CD14-positive monocyte (primary cell): ENCODE results near the gene KCNQ1. TPM values are rescaled to one million over a fixed set of nuclear protein-coding genes. Genes with fewer than 3 reads are reported as not detected.

ENCODE experiments used
- DNase-seq, 3 donors: peaks; one replicate each; pipeline ENCODE4 v3.0.0-alpha.2; 2011 to 2022
- H2AFZ ChIP-seq: 2 replicates; pipeline ENCODE4 v1.6.0; 2012; ENCODE audit warnings: mild to moderate bottlenecking, low read depth, low read length, inconsistent platforms; ENCODE audit not compliant: insufficient read depth, poor library complexity, severe bottlenecking
- H3K27ac ChIP-seq, 2 donors: 1 replicate in 1 of 2; 2 replicates in 1 of 2; pipeline ENCODE4 v1.5.1; 2012 to 2013; ENCODE audit warnings: low read length in 2 of 2, control low read depth in 1 of 2, inconsistent platforms in 1 of 2, low read depth in 1 of 2, mild to moderate bottlenecking in 1 of 2
- H3K27me3 ChIP-seq, 2 donors: one replicate each; pipeline versions ENCODE4 v1.6.0 to v1.6.1; 2011 to 2013; ENCODE audit warnings: low read length in 2 of 2; ENCODE audit not compliant: control insufficient read depth in 2 of 2, insufficient read depth in 2 of 2
- H3K36me3 ChIP-seq, 2 donors: replicated peaks in 1 of 2; 1 replicate in 1 of 2; 2 replicates in 1 of 2; pipeline versions ENCODE4 v1.5.1 to v1.6.1; 2012 to 2013; ENCODE audit warnings: low read length in 2 of 2, control low read depth in 1 of 2, inconsistent platforms in 1 of 2, mild to moderate bottlenecking in 1 of 2; ENCODE audit not compliant: insufficient read depth in 2 of 2, control insufficient read depth in 1 of 2
- H3K4me1 ChIP-seq, 2 donors: 1 replicate in 1 of 2; 2 replicates in 1 of 2; pipeline versions ENCODE4 v1.5.1 to v1.6.1; 2012 to 2013; ENCODE audit warnings: low read length in 2 of 2, control low read depth in 1 of 2, inconsistent platforms in 1 of 2, mild to moderate bottlenecking in 1 of 2, moderate library complexity in 1 of 2; ENCODE audit not compliant: insufficient read depth in 2 of 2, control insufficient read depth in 1 of 2
- H3K4me2 ChIP-seq: replicated peaks from 2 replicates; pipeline ENCODE3; 2012; ENCODE audit warnings: low read length, moderate library complexity, mild to moderate bottlenecking; ENCODE audit not compliant: poor library complexity, severe bottlenecking; ENCODE audit errors: extremely low read depth
- H3K4me3 ChIP-seq, 3 experiments: fragments of 200-600 bp in 1 of 3; sonication (generic) in 1 of 3; replicated peaks in 1 of 3; 1 replicate in 2 of 3; 2 replicates in 1 of 3; pipeline ENCODE4 v1.5.1; 2011 to 2013; ENCODE audit warnings: low read length in 3 of 3, mild to moderate bottlenecking in 3 of 3, control low read depth in 2 of 3, low read depth in 2 of 3, inconsistent platforms in 1 of 3, moderate library complexity in 1 of 3
- H3K79me2 ChIP-seq: 2 replicates; pipeline ENCODE4 v1.6.0; 2012; ENCODE audit warnings: mild to moderate bottlenecking, control low read depth, inconsistent platforms, low read length, moderate library complexity; ENCODE audit not compliant: insufficient read depth
- H3K9ac ChIP-seq: 2 replicates; pipeline ENCODE4 v1.6.0; 2017; ENCODE audit warnings: low read length, mild to moderate bottlenecking; ENCODE audit not compliant: insufficient read depth, poor library complexity, severe bottlenecking
- H3K9me3 ChIP-seq, 2 donors: replicated peaks in 1 of 2; 1 replicate in 1 of 2; 2 replicates in 1 of 2; pipeline versions ENCODE4 v1.5.1 to v1.6.1; 2012 to 2013; ENCODE audit warnings: low read length in 2 of 2, control low read depth in 1 of 2; ENCODE audit not compliant: control insufficient read depth in 1 of 2, insufficient read depth in 1 of 2
- H4K20me1 ChIP-seq: 2 replicates; pipeline ENCODE4 v1.6.0; 2012; ENCODE audit warnings: mild to moderate bottlenecking, low read length, control low read depth, moderate library complexity; ENCODE audit not compliant: insufficient read depth
- H3K27ac Mint-ChIP-seq, 7 donors: one replicate each; pipeline ENCODE4 v1.8.0; 2020; ENCODE audit warnings: mild to moderate bottlenecking in 7 of 7, mixed read lengths in 7 of 7, moderate library complexity in 6 of 7, inconsistent platforms in 2 of 7
- H3K27me3 Mint-ChIP-seq, 3 donors: one replicate each; pipeline ENCODE4 v1.8.0; 2021 to 2022; ENCODE audit warnings: low read depth in 3 of 3, mild to moderate bottlenecking in 3 of 3, mixed read lengths in 3 of 3, moderate library complexity in 3 of 3, inconsistent platforms in 1 of 3
- H3K36me3 Mint-ChIP-seq, 2 donors: one replicate each; pipeline ENCODE4 v1.8.0; 2020; ENCODE audit warnings: mixed read lengths in 2 of 2, inconsistent platforms in 1 of 2, mild to moderate bottlenecking in 1 of 2
- H3K4me1 Mint-ChIP-seq: one replicate; pipeline ENCODE4 v1.8.0; 2020; ENCODE audit warnings: mild to moderate bottlenecking, mixed read lengths
- H3K4me3 Mint-ChIP-seq, 2 donors: one replicate each; pipeline ENCODE4 v1.8.0; 2020; ENCODE audit warnings: mild to moderate bottlenecking in 2 of 2, mixed read lengths in 2 of 2, moderate library complexity in 1 of 2
- H3K9me3 Mint-ChIP-seq, 7 donors: one replicate each; pipeline ENCODE4 v1.8.0; 2020 to 2022; ENCODE audit warnings: mixed read lengths in 7 of 7, mild to moderate bottlenecking in 6 of 7, moderate library complexity in 6 of 7, inconsistent platforms in 2 of 7
- CTCF ChIP-seq: fragments of 200-600 bp; IDR thresholded peaks from one replicate; pipeline ENCODE4 v1.8.0; 2022; ENCODE audit warnings: antibody characterized with exemption, mild to moderate bottlenecking
- WGBS: methylation state at CpG from one replicate; pipeline ENCODE4 v1.1.5; 2013; ENCODE audit warnings: missing lambda C conversion rate; ENCODE audit not compliant: insufficient coverage; 5-methylcytosine and 5-hydroxymethylcytosine counted together
- intact Hi-C, 2 donors: fragments of 100-400 bp; cut with micrococcal nuclease; formaldehyde crosslinking; loops; one replicate each; pipeline versions ENCODE4 v1.15.0 to v1.15.1; 2023
- polyA plus RNA-seq, 3 donors: library from polyadenylated mRNA; depleted of rRNA in 1 of 3; unstranded in 2 of 3; stranded (reverse) in 1 of 3; fragments of 300-500 nt in 2 of 3; fragments of >200 nt in 1 of 3; fragmentation: Illumina TruSeq in 2 of 3; gene quantifications; 1 replicate in 2 of 3; 2 replicates in 1 of 3; pipeline ENCODE4 v1.2.3, GENCODE V29; 2012 to 2021

Gene KCNQ1
- polyA plus RNA-seq, 3 donors = 14.9 to 31.8 (median 21.6) TPM

- no peaks in the 10 kb centered on the region for H3K9me3 ChIP-seq
- no peaks in the 10 kb centered on the region for H3K36me3 ChIP-seq
- H3K27me3 ChIP-seq = no peaks in the 10 kb centered on the region
- Mint-ChIP-seq H3K27ac (peak overlapping the region in 1 of 7 donors; percentile 1), H3K4me1 (peaks cover 19% of the 10 kb centered on the region), H3K9me3 (no peaks in the 10 kb centered on the region), H3K36me3 (peaks cover 2 to 5% of the 10 kb centered on the region in 2 donors), H3K27me3 (peaks cover 4 to 17% (median 13%) of the 10 kb centered on the region in 3 donors), H3K4me3 (no peak overlapping the region)
- no peak overlapping the region for H3K4me2 ChIP-seq
- no peaks in the 10 kb centered on the region for H3K79me2 ChIP-seq
- no peak for TF ChIP-seq CTCF
- 92% methylated on average over 16 of the region's 23 CpGs for WGBS
- no peak overlapping the region for H2AFZ ChIP-seq
- H3K9ac ChIP-seq = no peak overlapping the region
- no peak for DNase-seq
- intact Hi-C loops = no loop called here
- no peak overlapping the region for H3K4me3 ChIP-seq
- H3K27ac ChIP-seq = no peak overlapping the region
- H4K20me1 ChIP-seq = peaks cover 52% of the 10 kb centered on the region
- peaks cover 15 to 22% of the 10 kb centered on the region in 2 donors for H3K4me1 ChIP-seq
Observed at GRCh38 chr11:2836315-2837095, 391.7 kb downstream of the KCNQ1 start.

DNA sequence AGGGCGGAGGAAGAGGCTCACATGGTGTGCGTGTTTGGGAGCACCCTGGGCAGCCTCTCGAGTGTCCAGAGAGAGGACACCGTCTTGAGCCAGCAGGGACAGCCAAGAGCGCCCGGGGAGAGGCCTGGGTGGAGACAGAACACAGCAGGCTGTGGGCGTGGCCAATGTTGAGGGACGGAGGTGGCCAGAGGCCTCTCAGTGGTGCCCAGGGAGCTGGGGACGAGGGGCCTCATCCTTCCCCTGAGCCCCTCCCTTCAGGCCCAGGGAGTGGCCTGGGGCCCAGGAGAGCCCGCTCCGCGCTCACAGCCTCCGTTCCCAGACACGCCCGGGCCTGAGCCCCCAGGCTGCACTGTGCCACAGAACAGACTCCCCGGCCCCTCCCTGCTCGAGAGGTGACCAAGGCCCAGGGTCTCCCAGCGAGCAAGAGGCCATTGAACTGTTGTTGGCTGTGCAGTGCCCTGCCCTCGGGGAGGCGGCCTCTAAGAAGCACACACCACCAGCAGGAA, 392.3 kb downstream of the KCNQ1 start:
- H3K4me1 Mint-ChIP-seq = peaks cover 19% of the 10 kb centered on the region
- H4K20me1 ChIP-seq = peaks cover 46% of the 10 kb centered on the region
- H3K27ac ChIP-seq = no peak overlapping the region
- H3K4me3 ChIP-seq = no peak overlapping the region
- H3K4me1 ChIP-seq = peaks cover 15 to 22% of the 10 kb centered on the region in 2 donors
- no peaks in the 10 kb centered on the region for H3K9me3 Mint-ChIP-seq
- no peak overlapping the region for H2AFZ ChIP-seq
- H3K36me3 Mint-ChIP-seq = peaks cover 2 to 6% of the 10 kb centered on the region in 2 donors
- peak overlapping the region in 1 of 2 donors; percentile 26 for H3K4me3 Mint-ChIP-seq
- H3K27me3 Mint-ChIP-seq = peaks cover 4 to 17% (median 13%) of the 10 kb centered on the region in 3 donors
- peak; percentile 23 to 45 (median 42) for DNase-seq
- H3K9ac ChIP-seq = peak overlapping the region; percentile 34
- TF ChIP-seq CTCF = peak; percentile 31
- 70% methylated on average over 13 of the region's 20 CpGs for WGBS
- peak overlapping the region; percentile 15 for H3K4me2 ChIP-seq
- H3K79me2 ChIP-seq = no peaks in the 10 kb centered on the region
- H3K9me3 ChIP-seq = no peaks in the 10 kb centered on the region
- intact Hi-C loops = no loop called here
- H3K27ac Mint-ChIP-seq = peak overlapping the region in 2 of 7 donors; percentile 1 to 58
- no peaks in the 10 kb centered on the region for H3K27me3 ChIP-seq
- no peaks in the 10 kb centered on the region for H3K36me3 ChIP-seq
